Posterior cingulate gyrus (tissue), 11 donors: Measurements from ENCODE around the gene CELF6.

Source experiments
- DNase-seq, 10 donors: peaks; one replicate each; pipeline versions ENCODE4 v3.0.0 to v3.0.0-alpha.2; 2020 to 2021; ENCODE audit warnings: mixed read lengths in 3 of 10
- intact Hi-C: fragments of 100-400 bp; cut with DNase I; formaldehyde crosslinking; loops from one replicate; pipeline ENCODE4 v1.15.1; 2023

The CELF6 gene

GRCh38 chr15:72319985-72320671, at the start of gene CELF6:
CELF6 (minus strand) TSS chr15:72320157; CDS start chr15:72319874, 283 bp downstream.
- peak; percentile 61 to 98 (median 88) for DNase-seq

GRCh38 chr15:72368899-72369298, 48.9 kb upstream of the CELF6 start:
- intact Hi-C loops = no loop called here
- no peak for DNase-seq

More at GRCh38 chr15:72319985-72320671, at the start of gene CELF6:
- intact Hi-C loops = no loop called here

GRCh38 chr15:72368325-72368724, 48.4 kb upstream of the CELF6 start:
- intact Hi-C loops = no loop called here
- no peak for DNase-seq

- intact Hi-C loops = no loop called here
- no peak for DNase-seq
Observed at GRCh38 chr15:72365844-72366243, 45.9 kb upstream of the CELF6 start.

GRCh38 chr15:72361176-72361575, 41.2 kb upstream of the CELF6 start:
- DNase-seq = no peak
- intact Hi-C loops = no loop called here

GRCh38 chr15:72358650-72359171, 38.8 kb upstream of the CELF6 start:
- intact Hi-C loops = no loop called here
- peak in 8 of 10 donors; percentile 53 to 93 (median 72) for DNase-seq

- intact Hi-C loops = no loop called here
- DNase-seq = no peak
Observed at GRCh38 chr15:72358121-72358520, 38.2 kb upstream of the CELF6 start.

- DNase-seq = no peak
- intact Hi-C loops = no loop called here
Observed at GRCh38 chr15:72354496-72354895, 34.5 kb upstream of the CELF6 start.

- intact Hi-C loops = no loop called here
- DNase-seq = no peak
Observed at GRCh38 chr15:72353266-72353665, 33.3 kb upstream of the CELF6 start.

GRCh38 chr15:72345806-72346205, 25.8 kb upstream of the CELF6 start:
- intact Hi-C loops = no loop called here
- DNase-seq = no peak

- intact Hi-C loops = no loop called here
- no peak for DNase-seq
Observed at GRCh38 chr15:72345280-72345679, 25.3 kb upstream of the CELF6 start.

GRCh38 chr15:72344602-72345001, 24.6 kb upstream of the CELF6 start:
- intact Hi-C loops = no loop called here
- no peak for DNase-seq

- intact Hi-C loops = no loop called here
- DNase-seq = no peak
Observed at GRCh38 chr15:72342385-72342784, 22.4 kb upstream of the CELF6 start.

GRCh38 chr15:72341361-72341760, 21.4 kb upstream of the CELF6 start:
- intact Hi-C loops = no loop called here
- no peak for DNase-seq

- intact Hi-C loops = no loop called here
- no peak for DNase-seq
Observed at GRCh38 chr15:72340366-72340765, 20.4 kb upstream of the CELF6 start.

GRCh38 chr15:72339777-72340177, 19.8 kb upstream of the CELF6 start:
- intact Hi-C loops = no loop called here
- DNase-seq = peak in 6 of 10 donors; percentile 12 to 92 (median 68)

- DNase-seq = no peak
Observed at GRCh38 chr15:72338617-72339321, 18.8 kb upstream of the CELF6 start.

GRCh38 chr15:72338148-72338547, 18.2 kb upstream of the CELF6 start:
- DNase-seq = no peak
- intact Hi-C loops = no loop called here

More at GRCh38 chr15:72338617-72339321, 18.8 kb upstream of the CELF6 start:
- intact Hi-C loops = no loop called here

- no peak for DNase-seq
- intact Hi-C loops = no loop called here
Observed at GRCh38 chr15:72334842-72335241, 14.9 kb upstream of the CELF6 start.

- DNase-seq = no peak
- intact Hi-C loops = no loop called here
Observed at GRCh38 chr15:72331021-72331420, 11.1 kb upstream of the CELF6 start.

- intact Hi-C loops = no loop called here
- DNase-seq = no peak
Observed at GRCh38 chr15:72323752-72324151, 3.8 kb upstream of the CELF6 start.
